HG02870 (cell line): ENCODE data around the gene TMEM245.

Experiments used
- ATAC-seq: cut with Tn5 transposase; IDR thresholded peaks from one replicate; pipeline ENCODE4 v1.9.1; 2021; ENCODE audit warnings: mild to moderate bottlenecking, moderate library complexity; ENCODE audit not compliant: unreplicated experiment

The TMEM245 gene

GRCh38 chr9:109107402-109108240 lies 12.1 kb downstream of the TMEM245 start:
- ATAC-seq: no peak

GRCh38 chr9:109101810-109102209 lies 17.9 kb downstream of the TMEM245 start:
- ATAC-seq: peak; percentile 89

GRCh38 chr9:109101202-109101595 lies 18.5 kb downstream of the TMEM245 start:
- ATAC-seq: no peak

GRCh38 chr9:109100543-109101201 lies 19.1 kb downstream of the TMEM245 start:
- no peak for ATAC-seq

DNA sequence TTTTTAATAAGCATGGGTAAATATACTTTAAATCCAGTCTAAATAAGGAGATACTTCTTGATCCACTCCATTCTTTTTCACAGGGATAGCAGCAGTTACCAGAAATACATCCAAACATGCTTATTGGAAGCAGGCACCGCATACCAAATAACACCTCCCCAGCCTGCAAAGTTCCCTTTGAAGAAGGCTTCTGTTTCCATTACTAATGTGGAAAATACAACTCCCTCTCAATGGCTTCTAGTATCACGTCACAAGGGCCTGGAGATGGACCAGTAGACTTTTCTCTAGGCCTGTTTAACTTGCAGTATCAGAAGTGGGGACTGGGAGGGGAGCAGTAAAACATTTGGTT lies 20.8 kb downstream of the TMEM245 start:
- ATAC-seq: no peak

- peak; percentile 37 for ATAC-seq
Measured at GRCh38 chr9:109098171-109098959, 21.4 kb downstream of the TMEM245 start.

GRCh38 chr9:109097146-109097545 lies 22.6 kb downstream of the TMEM245 start:
- no peak for ATAC-seq

GRCh38 chr9:109095321-109095720 lies 24.4 kb downstream of the TMEM245 start:
- no peak for ATAC-seq

- no peak for ATAC-seq
Measured at GRCh38 chr9:109094268-109094667, 25.5 kb downstream of the TMEM245 start.

- ATAC-seq: no peak
Measured at GRCh38 chr9:109092587-109092986, 27.2 kb downstream of the TMEM245 start.

- ATAC-seq: no peak
Measured at GRCh38 chr9:109092051-109092580, 27.6 kb downstream of the TMEM245 start.

GRCh38 chr9:109088221-109088620 lies 31.5 kb downstream of the TMEM245 start:
- no peak for ATAC-seq

DNA sequence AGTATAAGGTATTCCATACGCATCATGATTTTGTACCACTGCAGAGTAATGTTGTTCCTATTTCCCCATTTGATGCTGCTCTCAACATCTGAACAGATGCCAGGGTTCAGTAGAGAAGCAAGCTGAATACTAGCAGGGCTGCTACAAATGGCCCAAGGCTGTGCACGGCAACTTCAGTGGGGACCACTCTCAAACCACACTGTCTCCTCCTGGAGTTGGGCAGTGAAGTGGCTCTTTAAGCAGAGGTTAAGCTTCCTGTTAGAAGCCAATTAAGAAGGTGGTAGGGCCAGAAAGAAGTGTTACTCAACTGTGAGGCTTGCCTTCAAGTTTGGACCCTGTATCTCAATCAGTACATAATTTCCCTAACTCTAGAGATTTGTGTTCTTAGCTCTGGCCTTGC lies 32.0 kb downstream of the TMEM245 start:
- ATAC-seq: no peak

DNA sequence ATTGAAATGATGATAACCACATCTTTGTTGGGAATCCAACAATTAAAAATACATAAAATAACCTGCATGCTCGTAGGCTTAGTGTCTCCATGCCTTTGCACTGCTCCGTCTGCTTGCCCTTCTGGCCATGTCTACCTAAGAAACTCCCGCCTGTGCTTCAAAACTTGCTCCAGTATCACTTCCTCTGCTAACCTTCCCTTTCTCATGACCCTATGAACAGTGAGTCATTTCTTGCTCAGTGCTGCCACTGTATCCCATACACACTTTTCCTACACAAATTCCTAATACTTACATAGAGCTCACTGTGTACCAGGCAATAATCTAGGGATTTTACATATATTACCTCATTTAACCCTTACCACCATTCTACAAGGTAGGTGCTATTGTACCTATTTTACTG lies 33.5 kb downstream of the TMEM245 start:
- ATAC-seq: peak; percentile 99

GRCh38 chr9:109085510-109085909 lies 34.2 kb downstream of the TMEM245 start:
- no peak for ATAC-seq

GRCh38 chr9:109083813-109084405 lies 35.8 kb downstream of the TMEM245 start:
- no peak for ATAC-seq

GRCh38 chr9:109083141-109083540 lies 36.6 kb downstream of the TMEM245 start:
- no peak for ATAC-seq

- no peak for ATAC-seq
Measured at GRCh38 chr9:109082091-109082620, 37.6 kb downstream of the TMEM245 start.

DNA sequence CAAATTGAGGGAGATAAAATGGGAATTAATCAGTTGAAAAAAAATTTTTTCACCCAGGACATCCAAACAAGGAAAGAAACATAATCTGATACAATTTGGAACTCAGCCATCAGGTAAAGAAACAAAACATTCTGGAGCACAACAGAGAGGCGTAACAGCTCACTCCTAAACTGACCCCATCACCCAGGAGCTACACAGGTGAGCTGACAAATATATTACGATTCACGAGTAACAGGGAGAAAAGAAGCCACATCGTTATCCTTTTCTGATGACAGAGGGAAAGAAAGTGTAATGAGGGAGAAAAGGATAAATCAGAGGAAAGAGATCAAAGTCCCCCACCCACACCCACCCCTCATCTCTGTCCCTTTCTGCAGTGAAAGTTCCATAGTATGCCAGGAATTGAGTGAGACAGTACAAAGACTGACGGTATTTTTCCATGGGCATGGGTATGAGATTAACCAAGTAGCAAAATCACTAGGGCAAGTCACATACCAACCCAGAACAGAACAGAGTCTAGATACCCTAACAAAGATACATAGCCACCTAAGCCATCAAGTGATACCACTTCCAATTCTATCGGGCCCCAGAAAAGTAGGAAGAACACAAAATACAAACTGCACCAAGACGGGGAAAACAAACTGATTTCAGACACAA lies 45.4 kb downstream of the TMEM245 start:
- ATAC-seq: no peak

DNA sequence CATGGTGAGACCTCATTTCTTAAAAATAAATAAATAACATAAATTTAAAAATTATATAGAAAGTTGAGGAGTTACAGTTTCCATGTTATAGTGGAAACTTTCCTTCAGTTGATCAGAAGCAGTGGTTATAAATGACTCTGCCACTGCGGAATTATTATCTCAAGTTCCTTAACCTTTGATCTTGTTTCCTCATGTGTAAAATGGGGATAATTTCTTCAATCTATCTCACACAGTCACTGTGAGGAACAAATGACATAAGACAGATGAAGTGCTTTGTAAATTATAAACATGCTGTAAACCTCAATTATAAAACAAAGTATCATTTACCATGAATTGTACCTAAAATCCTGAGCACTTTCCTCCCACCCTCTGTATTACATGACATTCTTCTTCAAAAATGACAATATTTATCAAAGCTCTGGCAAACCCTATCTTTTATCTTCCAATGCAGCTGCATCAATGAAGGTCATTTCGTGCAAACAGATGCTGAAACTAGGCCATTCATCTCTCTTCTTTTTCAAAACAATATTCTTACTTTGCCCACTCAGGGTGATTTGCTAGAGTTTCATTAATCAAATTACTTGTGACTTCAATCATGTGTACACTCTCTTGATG lies 46.8 kb downstream of the TMEM245 start:
- ATAC-seq: no peak
